SK-N-SH treated with all-trans-retinoic acid at 6 μM for 48 hours (cell line): ENCODE results near the gene ZNF415.

Source experiments
- ARNTL ChIP-seq: fragments of 450-650 bp; formaldehyde crosslinking; IDR thresholded peaks from 2 replicates; pipeline ENCODE4 v1.5.0; 2020; ENCODE audit warnings: low read depth, mild to moderate bottlenecking, moderate library complexity, borderline replicate concordance
- BACH2 ChIP-seq: fragments of 250-450 bp; sonication (Bioruptor Pico); IDR thresholded peaks from 2 replicates; pipeline ENCODE4 v1.9.0; 2021; ENCODE audit warnings: mild to moderate bottlenecking, borderline replicate concordance
- OSR1 ChIP-seq: fragments of 250-450 bp; sonication (Bioruptor Pico); IDR thresholded peaks from 2 replicates; pipeline ENCODE4 v1.8.0; 2022; ENCODE audit warnings: moderate library complexity, mild to moderate bottlenecking, inconsistent platforms

DNA sequence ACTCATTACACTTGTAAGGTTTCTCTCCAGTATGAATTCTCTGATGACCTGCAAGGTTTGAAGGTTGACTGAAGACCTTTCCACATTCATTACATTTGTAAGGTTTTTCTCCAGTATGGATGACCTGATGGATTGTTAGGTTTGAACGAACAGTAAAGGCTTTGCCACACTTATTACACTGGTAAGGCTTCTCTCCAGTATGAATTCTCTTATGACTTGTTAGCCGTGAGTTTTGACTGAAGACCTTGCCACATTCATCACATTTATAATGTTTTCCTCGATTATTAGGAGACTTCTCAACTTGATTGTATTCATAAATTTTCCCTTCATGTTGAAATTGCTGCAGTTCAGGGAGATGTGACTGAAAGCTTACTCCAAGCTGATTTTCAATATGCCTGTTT lies 33.0 kb upstream of the ZNF415 start:
- TF ChIP-seq OSR1 (CRISPR knock-in tag) (no peak), BACH2 (CRISPR knock-in tag) (no peak), ARNTL (CRISPR knock-in tag) (no peak)
